Suppressor macrophage treated with lipopolysaccharide for 1 hour (primary cell): ENCODE measurements around the gene SMYD3.

Experiments used
- DNase-seq, 3 donors: peaks; one replicate each; pipeline ENCODE4 v3.0.0-alpha.2; 2020 to 2022

The SMYD3 gene

GRCh38 chr1:246267896-246268295, 239.2 kb downstream of the SMYD3 start:
- DNase-seq = no peak

GRCh38 chr1:246267426-246267825, 239.7 kb downstream of the SMYD3 start:
- no peak for DNase-seq

- no peak for DNase-seq
These were observed 241.6 kb downstream of the SMYD3 start for GRCh38 chr1:246265481-246265880.

- DNase-seq = peak in 2 of 3 donors; percentile 22 to 28
These were observed 244.8 kb downstream of the SMYD3 start for GRCh38 chr1:246262281-246262680.

- peak in 1 of 3 donors; percentile 11 for DNase-seq
These were observed 245.4 kb downstream of the SMYD3 start for GRCh38 chr1:246261639-246262038.

- no peak for DNase-seq
These were observed 248.8 kb downstream of the SMYD3 start for GRCh38 chr1:246258250-246258649.

- DNase-seq = no peak
These were observed 251.3 kb downstream of the SMYD3 start for GRCh38 chr1:246255773-246256172.

GRCh38 chr1:246254854-246255253, 252.2 kb downstream of the SMYD3 start:
- no peak for DNase-seq

- DNase-seq = peak in 1 of 3 donors; percentile 21
These were observed 260.6 kb downstream of the SMYD3 start for GRCh38 chr1:246246430-246246829.

GRCh38 chr1:246245541-246245940, 261.5 kb downstream of the SMYD3 start:
- DNase-seq = no peak

- DNase-seq = no peak
These were observed 275.0 kb downstream of the SMYD3 start for GRCh38 chr1:246232126-246232525.

- peak; percentile 21 to 60 (median 36) for DNase-seq
These were observed 281.0 kb downstream of the SMYD3 start for GRCh38 chr1:246226041-246226440.

- DNase-seq = peak in 1 of 3 donors; percentile 10
These were observed 285.4 kb downstream of the SMYD3 start for GRCh38 chr1:246221485-246222255.

GRCh38 chr1:246220495-246221065, 286.5 kb downstream of the SMYD3 start:
- DNase-seq = no peak

GRCh38 chr1:246219508-246220030, 287.5 kb downstream of the SMYD3 start:
- DNase-seq = no peak

- DNase-seq = peak in 1 of 3 donors; percentile 28
These were observed 288.4 kb downstream of the SMYD3 start for GRCh38 chr1:246218686-246219085.

GRCh38 chr1:246216906-246217305, 290.2 kb downstream of the SMYD3 start:
- DNase-seq = no peak

- DNase-seq = peak in 2 of 3 donors; percentile 48 to 64
These were observed 291.6 kb downstream of the SMYD3 start for GRCh38 chr1:246215510-246215903.

- peak; percentile 88 to 96 (median 96) for DNase-seq
These were observed 292.2 kb downstream of the SMYD3 start for GRCh38 chr1:246214708-246215509.

GRCh38 chr1:246213947-246214346, 293.1 kb downstream of the SMYD3 start:
- no peak for DNase-seq

- DNase-seq = no peak
These were observed 293.6 kb downstream of the SMYD3 start for GRCh38 chr1:246213502-246213901.

GRCh38 chr1:246213036-246213435, 294.0 kb downstream of the SMYD3 start:
- DNase-seq = no peak

GRCh38 chr1:246212013-246212412, 295.1 kb downstream of the SMYD3 start:
- DNase-seq = no peak
